NB4 (cell line): ENCODE measurements around the gene C1QTNF1.

Experiments used
- MAX ChIP-seq: IDR thresholded peaks from 2 replicates; pipeline ENCODE4 v1.6.1; 2011; ENCODE audit warnings: low read depth, low read length
- MYC ChIP-seq: IDR thresholded peaks from 2 replicates; pipeline ENCODE4 v1.6.1; 2011; ENCODE audit warnings: low read depth, low read length
- POLR2A ChIP-seq: IDR thresholded peaks from 2 replicates; pipeline ENCODE4 v1.6.1; 2011; ENCODE audit warnings: mild to moderate bottlenecking; ENCODE audit not compliant: insufficient read length; ENCODE audit errors: extremely low read depth
- TF ChIP-seq, protein P1 (sequence below): IDR thresholded peaks from one replicate; pipeline ENCODE4 v1.5.1; 2012; ENCODE audit warnings: low read depth, low read length

- TF ChIP-seq MAX: no peak
- TF ChIP-seq, protein P1, sequence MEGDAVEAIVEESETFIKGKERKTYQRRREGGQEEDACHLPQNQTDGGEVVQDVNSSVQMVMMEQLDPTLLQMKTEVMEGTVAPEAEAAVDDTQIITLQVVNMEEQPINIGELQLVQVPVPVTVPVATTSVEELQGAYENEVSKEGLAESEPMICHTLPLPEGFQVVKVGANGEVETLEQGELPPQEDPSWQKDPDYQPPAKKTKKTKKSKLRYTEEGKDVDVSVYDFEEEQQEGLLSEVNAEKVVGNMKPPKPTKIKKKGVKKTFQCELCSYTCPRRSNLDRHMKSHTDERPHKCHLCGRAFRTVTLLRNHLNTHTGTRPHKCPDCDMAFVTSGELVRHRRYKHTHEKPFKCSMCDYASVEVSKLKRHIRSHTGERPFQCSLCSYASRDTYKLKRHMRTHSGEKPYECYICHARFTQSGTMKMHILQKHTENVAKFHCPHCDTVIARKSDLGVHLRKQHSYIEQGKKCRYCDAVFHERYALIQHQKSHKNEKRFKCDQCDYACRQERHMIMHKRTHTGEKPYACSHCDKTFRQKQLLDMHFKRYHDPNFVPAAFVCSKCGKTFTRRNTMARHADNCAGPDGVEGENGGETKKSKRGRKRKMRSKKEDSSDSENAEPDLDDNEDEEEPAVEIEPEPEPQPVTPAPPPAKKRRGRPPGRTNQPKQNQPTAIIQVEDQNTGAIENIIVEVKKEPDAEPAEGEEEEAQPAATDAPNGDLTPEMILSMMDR: no peak
- TF ChIP-seq POLR2A: no peak
- TF ChIP-seq MYC: no peak
Measured at GRCh38 chr17:79097226-79098055, 73.5 kb downstream of the C1QTNF1 start.
